ENCODE results near the gene RGL2.

DNA sequence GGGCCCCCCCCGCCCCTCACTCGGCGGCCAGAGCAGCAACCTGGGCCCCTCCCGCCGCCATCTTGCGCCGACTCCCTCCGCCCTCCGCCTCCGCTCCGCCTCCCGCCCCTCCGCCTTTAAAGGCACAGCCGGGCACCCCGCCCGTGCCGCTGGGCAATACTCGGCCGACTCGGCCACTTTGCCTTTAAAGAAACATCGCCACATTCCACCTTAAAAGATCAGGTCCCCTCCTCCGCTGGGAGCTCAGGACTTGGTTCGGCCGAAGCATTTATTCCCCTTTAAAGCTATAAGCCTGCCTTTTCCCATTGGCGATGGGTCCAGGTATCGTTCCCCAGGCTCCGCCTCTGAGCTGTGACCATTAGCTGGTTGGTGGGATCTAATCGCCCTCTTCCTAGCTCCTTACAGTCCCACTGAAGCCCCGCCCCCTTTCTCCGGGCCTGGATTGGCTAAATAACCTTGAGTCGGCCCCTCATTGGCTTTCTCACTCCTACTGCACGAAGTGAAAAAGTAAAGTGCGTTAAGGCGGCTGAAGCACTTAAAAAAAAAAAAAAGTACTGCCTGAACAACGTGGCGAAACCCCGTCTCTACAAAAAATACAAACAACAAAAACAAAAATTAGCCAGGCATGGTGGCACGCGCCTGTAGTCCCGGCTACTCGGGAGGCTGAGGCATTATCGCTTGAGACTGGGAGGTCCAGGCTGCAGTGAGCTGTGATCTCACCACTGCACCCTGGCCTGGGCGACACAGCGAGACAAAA lies 19.1 kb upstream of the RGL2 start, which contains the start of gene ZBTB22:
- TF ChIP-seq POLR2A (IDR thresholded peaks at IDR 0.05): peak in 1 of 2 donors; percentile 41
- TF ChIP-seq, protein P1, sequence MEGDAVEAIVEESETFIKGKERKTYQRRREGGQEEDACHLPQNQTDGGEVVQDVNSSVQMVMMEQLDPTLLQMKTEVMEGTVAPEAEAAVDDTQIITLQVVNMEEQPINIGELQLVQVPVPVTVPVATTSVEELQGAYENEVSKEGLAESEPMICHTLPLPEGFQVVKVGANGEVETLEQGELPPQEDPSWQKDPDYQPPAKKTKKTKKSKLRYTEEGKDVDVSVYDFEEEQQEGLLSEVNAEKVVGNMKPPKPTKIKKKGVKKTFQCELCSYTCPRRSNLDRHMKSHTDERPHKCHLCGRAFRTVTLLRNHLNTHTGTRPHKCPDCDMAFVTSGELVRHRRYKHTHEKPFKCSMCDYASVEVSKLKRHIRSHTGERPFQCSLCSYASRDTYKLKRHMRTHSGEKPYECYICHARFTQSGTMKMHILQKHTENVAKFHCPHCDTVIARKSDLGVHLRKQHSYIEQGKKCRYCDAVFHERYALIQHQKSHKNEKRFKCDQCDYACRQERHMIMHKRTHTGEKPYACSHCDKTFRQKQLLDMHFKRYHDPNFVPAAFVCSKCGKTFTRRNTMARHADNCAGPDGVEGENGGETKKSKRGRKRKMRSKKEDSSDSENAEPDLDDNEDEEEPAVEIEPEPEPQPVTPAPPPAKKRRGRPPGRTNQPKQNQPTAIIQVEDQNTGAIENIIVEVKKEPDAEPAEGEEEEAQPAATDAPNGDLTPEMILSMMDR (IDR thresholded peaks at IDR 0.05): peak in 2 of 4 experiments; percentile 30 to 37

Data from uterus (tissue), 2 donors.